GM19328 (cell line): ENCODE results near the gene PRMT7.
A peak's percentile ranks its signal among the peaks of the same experiment; 100 is the strongest.

Experiments
- ATAC-seq: cut with Tn5 transposase; IDR thresholded peaks from one replicate; pipeline ENCODE4 v1.9.1; 2021; ENCODE audit warnings: mild to moderate bottlenecking, moderate library complexity; ENCODE audit not compliant: unreplicated experiment

PRMT7 gene

DNA sequence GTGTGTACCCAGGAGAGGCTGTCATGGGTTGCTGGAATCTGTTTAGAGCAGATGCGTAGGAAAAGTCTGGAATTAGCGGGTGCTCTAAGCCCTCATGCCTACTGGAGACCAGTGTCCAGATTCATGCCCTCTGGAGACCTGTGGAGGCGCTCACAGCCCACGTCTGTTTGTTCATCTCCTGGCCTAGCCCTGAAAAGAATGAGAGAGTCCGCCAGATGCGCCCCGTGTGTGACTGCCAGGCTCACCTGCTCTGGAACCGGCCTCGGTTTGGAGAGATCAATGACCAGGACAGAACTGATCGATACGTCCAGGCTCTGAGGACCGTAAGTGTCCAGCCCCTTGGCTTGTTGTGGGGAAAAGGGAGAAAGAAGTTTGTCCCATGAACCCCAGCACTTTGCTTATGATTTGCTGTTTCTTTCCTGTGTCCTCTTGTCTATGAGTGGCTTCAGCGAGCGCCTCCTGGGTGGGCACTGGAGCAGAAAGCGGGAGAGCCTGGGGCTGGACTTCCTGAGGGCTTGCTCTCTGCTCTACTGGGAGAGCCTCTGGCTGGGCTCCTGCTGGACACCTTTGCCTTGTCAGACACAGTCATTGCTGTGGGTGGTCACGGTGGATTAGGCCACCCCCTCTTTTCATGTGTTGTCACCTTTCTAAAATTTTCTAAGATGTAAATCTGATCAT is 35.3 kb downstream of the PRMT7 start:
- ATAC-seq, result no peak

DNA sequence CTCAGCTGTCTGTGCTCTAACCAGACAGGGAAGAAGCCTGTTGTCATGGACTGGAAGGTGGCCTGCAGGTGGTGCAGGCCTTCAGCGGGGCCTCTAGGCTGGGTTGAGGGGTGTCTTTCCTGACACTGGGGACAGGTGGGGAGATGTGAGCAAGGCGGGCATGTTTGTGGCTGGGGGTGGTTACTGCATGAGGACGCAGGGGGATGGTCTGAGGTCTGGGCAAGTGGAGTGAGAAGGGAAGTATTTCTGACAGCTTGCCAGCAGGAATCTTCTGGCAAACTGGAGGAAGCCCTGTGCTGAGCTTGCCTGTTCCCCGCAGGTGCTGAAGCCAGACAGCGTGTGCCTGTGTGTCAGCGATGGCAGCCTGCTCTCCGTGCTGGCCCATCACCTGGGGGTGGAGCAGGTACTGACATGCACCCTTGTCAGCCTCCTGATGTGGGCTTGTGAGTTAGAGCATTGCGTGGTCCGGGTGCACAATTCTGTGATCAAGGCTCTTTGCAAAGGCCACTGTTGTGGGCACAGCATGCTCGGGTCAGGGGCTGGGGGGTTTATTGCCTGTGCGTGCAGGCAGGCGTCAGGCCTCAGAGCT is 36.2 kb downstream of the PRMT7 start:
- ATAC-seq, result no peak

DNA sequence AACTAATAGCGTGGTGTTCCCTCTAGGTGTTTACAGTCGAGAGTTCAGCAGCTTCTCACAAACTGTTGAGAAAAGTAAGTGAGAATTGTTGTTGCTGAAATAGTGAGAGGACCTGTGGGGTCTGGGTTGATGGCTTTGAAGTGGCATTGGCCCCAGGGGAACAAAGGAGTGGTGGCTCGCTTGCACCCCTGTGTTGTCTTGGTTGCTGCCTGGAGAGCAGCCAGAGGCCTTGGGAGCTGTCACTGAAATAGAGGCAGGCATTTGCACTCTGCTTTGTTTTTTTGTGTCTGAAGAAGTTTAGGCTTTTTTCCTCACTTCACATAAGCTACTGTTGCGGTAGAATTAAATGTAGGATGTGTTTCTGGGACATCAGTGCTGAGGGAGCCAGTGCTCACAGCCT is 36.8 kb downstream of the PRMT7 start:
- no peak for ATAC-seq

DNA sequence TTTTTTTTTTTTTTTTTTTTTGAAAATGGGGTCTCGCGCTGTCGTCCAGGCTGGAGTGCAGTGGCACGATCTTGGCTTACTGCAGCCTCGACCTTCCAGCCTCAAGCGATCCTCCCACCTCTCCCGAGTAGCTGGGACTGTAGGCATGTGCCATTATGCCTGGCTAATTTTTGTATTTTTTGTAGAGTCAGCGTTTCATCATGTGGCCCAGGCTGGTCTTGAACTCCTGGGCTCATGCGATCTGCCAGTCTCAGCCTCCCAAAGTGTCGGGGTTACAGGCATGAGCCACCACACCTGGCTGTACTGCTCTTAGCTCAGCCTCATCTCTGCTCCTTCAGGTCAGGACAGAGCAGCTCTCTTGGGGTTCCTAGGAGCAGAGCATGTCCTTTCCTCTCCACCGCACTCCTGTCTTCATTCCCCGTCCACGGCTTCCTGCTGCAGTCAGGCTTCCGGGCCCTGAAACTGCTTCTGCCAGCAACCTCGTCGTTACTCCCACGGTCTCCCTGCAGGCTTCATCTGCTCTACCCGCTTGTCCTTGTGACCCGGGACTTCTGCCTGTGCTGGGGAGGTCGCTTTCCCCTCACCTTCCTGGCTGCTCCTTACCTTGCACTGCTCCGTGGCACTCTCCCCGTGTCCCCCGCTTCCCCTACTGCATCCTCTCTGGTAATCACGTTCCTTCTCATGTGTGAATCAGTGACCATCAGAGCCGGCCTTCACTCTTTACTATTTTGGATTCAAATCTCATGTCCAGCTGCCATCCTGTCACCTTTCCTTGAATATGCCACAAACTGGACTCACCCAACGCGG is 38.0 kb downstream of the PRMT7 start:
- no peak for ATAC-seq

DNA sequence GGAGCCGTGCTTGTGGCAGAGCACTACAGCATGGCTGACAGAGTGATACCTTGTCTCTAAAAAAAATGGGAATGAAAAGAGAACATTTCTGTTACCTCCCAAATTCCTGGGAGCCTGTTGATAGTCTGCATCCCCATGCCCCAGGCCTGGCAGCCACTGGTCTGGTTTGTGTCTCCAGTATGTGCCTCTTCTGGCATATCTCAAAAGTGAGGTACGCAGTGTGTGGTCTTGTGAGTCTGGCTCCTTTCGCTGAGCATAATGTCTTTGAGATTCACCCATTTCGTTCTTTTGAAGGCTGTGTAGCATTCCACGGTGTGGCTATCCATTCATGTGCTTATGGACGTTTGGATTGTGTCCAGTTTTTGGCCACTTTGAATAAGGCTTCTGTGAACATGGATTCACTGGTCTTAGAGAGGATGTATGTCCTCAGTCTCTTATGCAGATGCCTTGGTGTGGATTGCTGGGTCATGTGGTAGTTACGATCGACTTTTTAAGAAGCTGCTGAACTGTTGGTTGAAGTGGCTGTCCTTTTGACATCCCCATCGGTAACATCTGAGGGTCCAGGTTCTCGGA is 39.1 kb downstream of the PRMT7 start:
- ATAC-seq, result no peak

DNA sequence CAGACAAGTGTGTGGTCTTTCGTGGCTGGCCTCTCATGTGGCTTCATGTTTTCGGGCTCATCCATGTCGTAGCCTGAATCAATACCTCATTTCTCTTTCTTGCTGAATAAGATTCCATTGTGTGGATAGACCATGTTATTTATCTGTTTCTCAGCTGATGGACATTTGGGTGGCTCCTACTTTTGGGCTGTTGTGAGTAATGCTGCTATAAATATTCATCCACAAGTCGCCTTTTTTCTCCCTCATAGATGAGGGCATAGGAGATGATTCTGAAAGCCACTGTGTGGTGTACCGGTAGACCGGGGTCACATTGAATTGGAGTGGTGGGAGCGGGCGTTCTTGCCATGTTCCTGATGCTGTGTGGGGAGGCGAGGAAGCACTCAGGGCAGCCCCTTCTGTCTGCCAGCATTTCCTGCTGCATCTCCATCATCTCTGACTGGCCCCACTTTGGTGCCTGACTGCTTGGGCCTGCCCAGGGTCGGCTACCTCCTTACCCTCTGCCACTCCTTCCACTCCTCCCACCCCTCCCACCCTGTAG is 40.1 kb downstream of the PRMT7 start:
- no peak for ATAC-seq

DNA sequence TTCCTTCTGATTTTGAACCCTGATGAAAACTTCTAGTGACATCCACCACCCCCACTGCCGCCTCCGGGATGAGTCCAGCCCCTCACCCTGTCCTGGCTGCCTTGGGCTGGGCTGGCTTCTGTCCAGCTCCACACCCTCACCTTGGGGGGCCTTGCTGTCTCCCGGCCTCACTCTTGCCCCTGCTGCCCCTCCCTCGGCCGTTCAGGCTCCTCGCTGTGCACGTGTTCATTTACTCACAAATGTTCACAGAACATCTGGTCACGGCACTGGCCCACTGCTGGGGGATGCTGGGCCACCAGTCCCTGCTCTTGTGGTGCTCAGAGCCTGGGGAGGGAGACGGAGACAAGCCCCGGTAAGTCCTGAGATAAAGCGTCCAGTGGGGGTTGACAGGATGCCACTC is 40.6 kb downstream of the PRMT7 start:
- no peak for ATAC-seq

DNA sequence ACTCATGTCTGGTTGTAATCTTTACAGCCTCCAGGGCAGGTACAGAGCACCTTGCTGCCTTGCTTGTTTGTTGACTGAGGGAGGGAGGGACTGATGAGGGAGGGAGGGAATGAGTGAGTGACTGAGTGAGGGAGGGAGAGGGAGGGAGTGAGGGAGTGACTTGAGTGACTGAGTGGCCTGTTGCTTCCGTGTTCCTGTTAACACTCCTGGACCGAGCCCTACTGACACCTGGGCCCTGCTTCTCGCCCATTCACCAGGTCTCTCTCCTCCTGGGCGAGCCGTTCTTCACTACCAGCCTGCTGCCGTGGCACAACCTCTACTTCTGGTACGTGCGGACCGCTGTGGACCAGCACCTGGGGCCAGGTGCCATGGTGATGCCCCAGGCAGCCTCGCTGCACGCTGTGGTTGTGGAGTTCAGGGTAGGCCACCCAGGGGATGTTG is 41.2 kb downstream of the PRMT7 start:
- no peak for ATAC-seq

DNA sequence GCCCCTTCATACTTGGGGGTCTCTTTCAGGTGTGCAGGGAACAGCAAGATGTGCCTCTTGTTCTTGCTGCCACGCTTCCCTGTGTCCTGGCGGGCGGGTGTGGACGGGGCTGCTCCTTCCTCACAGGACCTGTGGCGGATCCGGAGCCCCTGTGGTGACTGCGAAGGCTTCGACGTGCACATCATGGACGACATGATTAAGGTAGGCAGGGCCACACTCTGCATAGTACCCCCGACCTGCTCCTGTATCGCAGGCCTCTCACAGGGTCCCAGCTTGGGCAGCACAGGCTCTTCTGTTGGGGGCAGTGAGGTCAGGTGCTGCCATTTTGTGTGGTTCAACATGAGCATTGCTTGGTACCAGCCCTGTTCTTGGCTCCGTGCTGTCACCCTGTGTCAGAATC is 42.5 kb downstream of the PRMT7 start:
- ATAC-seq, result no peak

DNA sequence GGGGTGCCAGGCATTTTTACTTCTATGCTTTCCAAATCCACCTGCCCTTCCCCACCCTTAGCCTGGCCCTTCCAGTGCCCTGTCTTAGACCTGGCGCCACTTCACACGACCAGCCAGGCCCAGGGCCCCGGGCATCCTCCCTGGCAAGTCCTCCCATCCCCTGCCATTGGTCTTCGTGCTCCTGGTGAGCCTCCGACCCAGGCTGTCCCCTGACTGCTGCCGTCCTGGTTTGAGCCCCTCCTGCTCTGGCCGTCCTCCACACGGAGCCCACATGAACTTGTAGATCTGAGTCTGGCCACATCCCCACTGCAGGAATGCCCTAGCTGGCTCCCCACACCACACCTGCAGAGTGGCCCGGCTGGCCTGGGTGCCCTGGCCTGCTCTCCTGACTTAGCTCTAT is 44.0 kb downstream of the PRMT7 start:
- no peak for ATAC-seq

DNA sequence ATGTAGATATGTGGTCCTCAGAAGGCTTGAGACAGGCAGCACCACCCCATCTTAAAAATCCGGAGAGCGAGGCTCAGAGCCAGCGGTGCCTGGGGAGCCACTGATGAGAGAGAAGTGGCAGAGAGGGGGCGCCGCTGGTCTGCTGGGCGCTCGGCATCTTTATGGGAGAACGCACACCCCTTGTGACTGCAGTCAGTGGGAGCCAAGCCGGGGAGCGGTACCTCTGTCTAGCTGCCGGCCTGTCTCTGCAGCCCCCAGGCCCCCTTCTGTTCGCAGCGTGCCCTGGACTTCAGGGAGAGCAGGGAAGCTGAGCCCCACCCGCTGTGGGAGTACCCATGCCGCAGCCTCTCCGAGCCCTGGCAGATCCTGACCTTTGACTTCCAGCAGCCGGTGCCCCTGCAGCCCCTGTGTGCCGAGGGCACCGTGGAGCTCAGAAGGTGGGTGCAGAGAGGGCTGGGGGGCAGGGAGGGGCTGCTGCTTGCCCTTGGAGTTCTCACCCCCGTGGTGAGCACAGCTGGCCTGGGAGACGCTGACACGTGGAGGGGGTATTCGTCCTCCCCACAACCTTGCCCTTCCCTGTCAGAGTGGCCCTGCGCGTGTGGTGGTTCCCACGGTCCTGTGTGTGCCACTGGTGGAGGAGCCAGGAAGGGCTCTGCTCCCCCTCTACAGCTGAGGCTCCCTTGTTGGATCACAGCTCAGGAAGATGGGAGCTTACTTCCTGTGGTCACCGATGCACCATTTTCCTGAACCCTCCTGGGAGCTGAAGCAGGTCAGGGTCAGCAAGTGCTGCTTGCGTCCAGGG is 44.8 kb downstream of the PRMT7 start:
- ATAC-seq, result no peak

DNA sequence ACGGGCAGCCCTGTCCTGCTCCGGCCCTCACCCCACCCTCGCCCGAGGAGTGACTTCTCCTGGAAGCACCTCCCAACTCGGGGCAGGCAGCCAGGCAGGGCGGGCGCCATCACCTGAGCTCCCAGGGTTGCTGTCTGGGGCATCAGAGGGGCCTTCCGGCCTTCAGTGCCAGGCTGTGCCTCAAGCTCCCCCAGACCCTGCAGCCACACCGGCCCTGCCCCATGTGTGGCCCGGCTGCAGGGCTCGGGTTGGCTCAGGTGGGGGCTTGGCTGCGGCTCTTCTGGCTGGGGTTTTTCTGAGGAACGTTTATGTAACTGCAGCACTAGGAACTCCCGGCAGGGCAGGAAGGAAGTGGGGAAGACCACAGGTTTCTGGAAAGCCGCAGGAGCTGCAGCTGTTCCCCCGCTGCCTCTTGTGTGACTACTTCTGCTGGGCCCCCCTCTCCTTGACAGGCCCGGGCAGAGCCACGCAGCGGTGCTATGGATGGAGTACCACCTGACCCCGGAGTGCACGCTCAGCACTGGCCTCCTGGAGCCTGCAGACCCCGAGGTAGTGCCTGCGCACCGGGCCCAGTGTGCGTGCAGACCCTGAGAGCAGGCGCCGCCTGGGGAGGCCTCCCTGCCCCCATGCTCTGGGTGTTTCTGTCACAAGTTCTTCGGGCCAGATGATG is 45.6 kb downstream of the PRMT7 start:
- ATAC-seq, result peak; percentile 69

DNA sequence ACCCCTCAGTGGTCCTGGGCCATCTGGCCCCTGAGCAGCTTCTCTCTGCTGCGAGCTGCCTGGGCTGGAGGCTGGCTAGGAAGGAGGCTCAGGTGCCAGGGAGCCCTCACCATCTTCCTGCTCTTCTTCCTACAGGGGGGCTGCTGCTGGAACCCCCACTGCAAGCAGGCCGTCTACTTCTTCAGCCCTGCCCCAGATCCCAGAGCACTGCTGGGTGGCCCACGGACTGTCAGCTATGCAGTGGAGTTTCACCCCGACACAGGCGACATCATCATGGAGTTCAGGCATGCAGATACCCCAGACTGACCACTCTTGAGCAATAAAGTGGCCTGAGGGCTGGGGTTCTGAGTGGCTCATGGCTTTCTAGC is 46.1 kb downstream of the PRMT7 start:
- ATAC-seq, result no peak

DNA sequence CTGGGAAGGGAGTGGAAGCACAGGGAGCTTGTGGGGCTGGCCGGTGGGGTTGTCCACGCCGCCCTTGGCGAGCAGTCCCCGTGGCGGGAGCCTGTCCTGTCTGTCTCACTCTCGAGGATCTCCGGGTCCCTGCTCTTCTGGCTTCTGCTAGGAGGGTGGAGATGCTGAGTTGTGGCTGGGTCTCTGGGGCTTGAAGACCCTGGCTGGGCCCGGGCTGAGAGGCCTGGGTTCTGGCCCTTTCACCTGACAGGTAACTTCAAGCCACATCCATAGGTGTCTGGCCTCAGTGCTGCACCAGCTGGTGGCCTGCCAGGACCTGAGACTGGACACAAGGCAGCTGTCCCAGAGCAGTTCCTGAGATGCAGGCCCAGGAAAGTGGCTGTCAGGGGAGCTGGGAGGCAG is 46.7 kb downstream of the PRMT7 start:
- ATAC-seq, result no peak

DNA sequence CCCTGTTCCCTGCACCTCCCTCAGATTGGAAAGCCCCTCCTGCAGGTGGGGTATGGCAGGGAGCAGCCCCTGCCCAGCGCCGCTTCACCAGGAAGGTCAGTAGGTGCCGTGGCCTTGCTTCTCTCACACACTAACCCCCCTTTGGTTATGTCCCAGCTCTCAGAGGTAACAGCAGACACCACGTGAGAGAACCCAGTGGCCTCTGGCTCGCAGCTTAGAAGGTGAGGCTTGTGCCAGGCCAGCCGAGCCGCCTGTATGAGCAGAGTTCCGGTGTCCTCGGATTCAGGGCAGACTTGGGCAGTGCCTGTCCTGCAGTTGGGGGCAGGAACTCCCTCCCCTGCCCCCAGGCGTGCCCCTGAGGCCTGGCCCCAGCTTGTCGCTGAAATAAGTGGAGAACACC is 47.1 kb downstream of the PRMT7 start:
- ATAC-seq, result no peak

DNA sequence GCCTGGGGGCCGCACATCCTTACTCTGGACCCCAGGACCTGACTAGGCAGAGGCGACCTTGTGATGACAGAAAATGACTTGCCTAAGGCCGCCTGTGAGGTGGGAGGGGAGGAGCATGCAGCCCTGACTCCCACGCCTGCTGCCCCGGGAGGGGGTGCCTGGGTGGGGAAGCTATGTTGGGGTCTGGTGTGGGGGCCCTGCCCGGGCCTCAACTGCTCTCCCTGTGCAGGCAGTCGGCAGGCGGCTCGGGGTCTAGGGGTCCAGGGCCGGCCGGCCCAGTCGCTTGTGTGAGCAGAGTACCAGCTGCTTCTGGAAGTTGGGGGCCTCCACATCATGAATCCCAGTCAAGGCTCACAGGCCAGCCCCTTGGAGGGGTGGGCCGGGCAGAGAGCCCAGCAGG is 48.1 kb downstream of the PRMT7 start:
- no peak for ATAC-seq

DNA sequence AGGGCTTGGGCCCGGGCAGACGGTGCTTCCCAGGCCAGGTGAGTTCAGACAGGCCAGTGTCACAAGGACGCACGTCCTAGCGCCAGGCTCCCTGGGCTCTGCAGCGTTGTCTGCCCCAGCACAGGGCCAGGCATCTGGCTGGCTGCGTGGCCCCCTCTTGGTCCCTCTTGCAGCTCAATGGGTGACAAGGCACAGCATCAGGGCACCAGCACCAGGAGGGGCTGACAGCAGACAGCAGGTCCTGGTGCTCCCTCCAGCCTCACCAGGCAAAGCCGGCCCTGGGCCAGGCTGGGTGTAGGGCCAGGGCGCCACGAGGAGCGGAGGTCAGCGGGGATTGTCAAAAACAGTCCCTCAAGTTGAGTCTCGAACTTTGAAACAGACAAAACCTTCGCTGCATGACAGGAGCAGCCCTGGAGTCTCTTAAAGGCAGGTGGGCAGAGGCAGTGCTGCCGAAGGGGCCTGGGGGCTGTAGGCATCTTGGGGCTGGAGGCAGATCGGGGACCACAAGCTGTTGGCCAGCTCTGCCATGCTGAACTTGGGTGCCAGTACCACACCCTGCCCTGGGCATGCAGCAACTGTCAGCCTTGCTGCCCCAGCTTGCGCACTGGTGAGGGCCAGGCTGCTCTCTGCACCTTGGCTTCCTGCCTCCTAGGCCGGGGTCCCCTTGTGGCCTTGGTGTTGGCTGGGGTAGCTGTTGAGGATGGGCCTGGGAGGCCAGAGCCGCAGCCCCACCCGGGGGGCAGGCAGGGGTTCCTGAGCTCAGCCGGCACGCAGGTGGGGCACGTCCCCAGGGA is 48.8 kb downstream of the PRMT7 start:
- ATAC-seq, result no peak

DNA sequence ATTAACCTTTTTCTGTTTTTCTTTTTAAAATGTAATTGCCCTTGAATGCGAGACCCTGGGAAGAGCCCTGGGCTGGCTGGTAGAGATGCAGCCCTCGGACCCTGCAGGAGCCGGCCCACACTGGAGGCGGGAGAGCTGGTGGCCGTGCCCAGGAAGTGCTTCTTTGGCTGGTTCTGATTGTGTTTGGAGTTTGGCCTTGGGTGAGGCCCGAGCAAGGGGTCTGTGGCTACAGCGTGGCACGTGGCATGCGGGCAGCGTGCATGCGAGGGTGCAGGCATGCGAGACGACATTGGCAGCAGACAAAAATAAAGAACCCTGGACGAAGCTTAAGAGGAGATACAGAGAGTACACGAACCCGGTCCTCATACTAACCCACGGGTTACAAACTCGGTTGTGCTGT is 49.7 kb downstream of the PRMT7 start:
- ATAC-seq, result no peak

DNA sequence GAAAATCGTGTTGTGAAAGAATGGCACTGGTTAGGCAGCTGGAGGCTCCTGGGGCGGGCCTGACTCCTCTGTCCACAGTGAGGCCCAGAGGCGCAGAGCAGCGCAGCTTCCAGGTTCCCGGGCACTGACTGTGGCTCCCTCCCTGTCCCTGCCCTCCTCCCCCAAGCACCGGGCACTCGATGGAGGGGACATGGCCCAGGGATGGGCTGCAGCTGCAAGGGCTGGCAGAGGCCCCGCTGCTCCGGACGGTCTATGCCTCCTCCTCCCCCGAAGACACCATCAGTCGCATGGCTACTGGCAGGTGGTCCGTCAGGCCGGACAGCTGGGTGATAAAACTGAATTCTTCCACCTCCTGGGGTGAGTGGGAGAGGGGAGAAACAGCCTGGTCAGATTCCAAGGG is 50.1 kb downstream of the PRMT7 start:
- no peak for ATAC-seq

DNA sequence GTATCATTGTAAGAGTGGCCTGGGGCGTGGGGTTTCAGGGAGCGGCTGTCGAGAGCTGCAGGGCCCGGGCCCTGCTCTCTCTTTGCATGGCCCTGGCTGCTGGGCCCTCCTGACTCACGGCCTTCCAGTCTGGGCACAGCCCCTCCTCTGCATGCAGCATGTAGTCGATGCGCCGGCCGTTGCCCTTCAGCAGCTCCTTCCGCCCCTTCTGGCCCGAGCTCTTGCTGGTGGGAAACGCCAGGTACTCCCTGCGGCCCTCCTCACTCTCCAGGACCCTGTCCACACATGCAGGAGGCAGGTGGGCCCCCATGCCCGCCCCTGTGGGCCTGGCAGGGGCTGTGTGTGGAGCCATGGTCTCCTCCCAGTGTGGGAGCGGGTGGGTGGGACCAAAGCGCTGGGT is 50.7 kb downstream of the PRMT7 start:
- ATAC-seq, result no peak
